ENCODE data around the gene ZC3H12D.

GRCh38 chr6:149446791-149447376 is 37.9 kb downstream of the ZC3H12D start:
- no peak for TF ChIP-seq CTCF (IDR thresholded peaks at IDR 0.05)
- no peak for TF ChIP-seq POLR2A (IDR thresholded peaks at IDR 0.05)

All from lower leg skin (tissue), 3 donors.